ENCODE results near the gene BABAM2. TPM values are rescaled to one million over a fixed set of nuclear protein-coding genes. Genes with fewer than 3 reads are reported as not detected.

Gene BABAM2
- total RNA-seq, 1 donor from 2014 or later, result 43.5 TPM

DNA sequence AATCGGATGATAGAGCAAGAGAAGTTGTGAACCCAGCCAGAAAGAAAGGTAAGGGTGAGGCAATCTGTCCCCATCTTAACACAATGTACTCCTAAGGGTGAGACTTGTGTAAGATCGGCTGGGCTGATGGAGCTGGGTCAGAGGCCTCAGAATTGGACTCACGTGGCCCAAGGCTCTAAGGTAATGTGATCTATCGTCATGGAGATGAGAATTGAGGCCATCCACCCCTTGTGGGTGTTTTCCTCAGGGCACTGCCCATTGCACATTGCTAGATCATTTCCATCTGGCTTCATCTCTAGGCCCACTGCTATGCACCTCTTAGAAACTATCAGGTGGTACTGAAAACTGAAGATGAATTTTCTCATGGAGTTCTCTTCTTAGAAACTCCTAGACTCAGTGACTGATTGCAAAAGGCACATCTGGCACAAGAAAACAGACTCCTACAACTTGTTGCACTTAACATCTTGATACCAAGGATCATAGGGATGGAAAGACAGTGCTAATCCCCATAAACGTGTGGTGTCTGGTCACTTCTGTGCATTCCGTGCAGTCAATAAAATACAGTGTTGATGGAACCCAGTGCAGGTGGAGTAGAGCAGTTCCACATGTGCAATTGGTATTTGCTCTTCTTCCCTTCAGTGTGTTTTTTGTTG lies 273.2 kb downstream of the BABAM2 start:
- peaks cover 35% of the 10 kb centered on the region for H3K4me1 Mint-ChIP-seq
- no peaks in the 10 kb centered on the region for H3K9me3 Mint-ChIP-seq
- peak overlapping the region; percentile 67 for H3K27ac Mint-ChIP-seq
- no peaks in the 10 kb centered on the region for H3K27me3 Mint-ChIP-seq (ENCODE audit: low read depth)
- DNase-seq (ENCODE audit: low spot score in 2 of 2, unreplicated experiment in 2 of 2), result no peak
- TF ChIP-seq CTCF (IDR thresholded peaks at IDR 0.05; ENCODE audit: unreplicated experiment), result no peak
- peaks cover 2% of the 10 kb centered on the region for H3K36me3 Mint-ChIP-seq
- H3K4me3 Mint-ChIP-seq, result no peak overlapping the region

DNA sequence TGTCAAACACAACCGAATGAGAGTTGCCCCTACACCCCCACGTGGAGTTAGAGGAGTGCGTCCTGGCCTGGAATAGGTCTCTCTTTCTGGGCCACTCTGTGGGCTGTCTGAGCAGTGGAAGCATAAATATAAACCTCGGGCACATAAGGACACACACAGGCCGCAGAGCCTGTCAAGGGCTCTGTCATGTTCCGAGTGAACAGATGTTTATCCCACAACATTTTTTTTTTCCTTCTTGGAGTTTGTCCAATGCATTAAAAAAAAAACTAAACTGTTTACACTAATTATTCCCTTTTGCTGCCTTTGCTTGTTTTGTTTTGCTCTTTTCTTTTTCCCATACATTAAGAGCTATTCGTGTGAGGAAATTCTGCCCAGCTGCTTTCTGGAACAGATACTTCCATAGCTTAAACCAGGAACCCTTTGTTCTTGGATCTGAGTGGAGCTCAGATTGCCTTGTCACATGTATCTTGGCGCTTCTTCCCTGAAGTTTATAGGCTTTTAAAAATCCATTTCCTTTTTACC lies 273.8 kb downstream of the BABAM2 start:
- Mint-ChIP-seq H3K4me1 (peaks cover 30% of the 10 kb centered on the region), H3K9me3 (no peaks in the 10 kb centered on the region), H3K4me3 (no peak overlapping the region), H3K27me3 (ENCODE audit: low read depth) (no peaks in the 10 kb centered on the region), H3K36me3 (no peaks in the 10 kb centered on the region), H3K27ac (peak overlapping the region; percentile 67)
- no peak for TF ChIP-seq CTCF (IDR thresholded peaks at IDR 0.05; ENCODE audit: unreplicated experiment)
- DNase-seq (ENCODE audit: low spot score in 2 of 2, unreplicated experiment in 2 of 2), result no peak

DNA sequence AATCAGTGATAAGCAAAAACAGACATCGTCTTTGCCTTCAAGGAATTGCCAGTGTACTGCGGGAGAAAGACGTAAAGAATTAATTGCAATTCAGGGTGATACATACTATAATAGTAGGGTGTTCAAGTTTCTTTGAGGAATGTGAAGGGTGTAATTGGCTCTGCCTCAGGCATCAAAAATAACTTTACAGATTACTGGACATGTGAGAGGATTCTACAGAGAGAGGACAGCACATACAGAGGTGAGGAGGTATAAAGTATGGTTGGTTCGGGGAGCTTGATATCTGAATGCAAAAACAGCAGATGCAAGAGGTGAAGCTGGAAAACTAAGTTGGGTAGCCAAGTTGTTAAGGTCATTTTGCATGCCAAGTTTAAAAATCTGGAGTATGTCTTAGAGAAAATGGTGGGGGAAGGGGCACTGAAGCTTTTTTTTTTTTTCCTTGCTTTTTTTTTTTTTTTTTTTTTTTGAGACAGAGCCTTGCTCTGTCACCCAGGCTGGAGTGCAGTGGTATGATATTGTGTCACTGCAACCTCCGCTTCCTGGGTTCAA lies 274.6 kb downstream of the BABAM2 start:
- no peaks in the 10 kb centered on the region for H3K36me3 Mint-ChIP-seq
- peaks cover 30% of the 10 kb centered on the region for H3K4me1 Mint-ChIP-seq
- no peak overlapping the region for H3K4me3 Mint-ChIP-seq
- H3K27ac Mint-ChIP-seq, result peak overlapping the region; percentile 67
- DNase-seq (ENCODE audit: low spot score in 2 of 2, unreplicated experiment in 2 of 2), result no peak
- no peak for TF ChIP-seq CTCF (IDR thresholded peaks at IDR 0.05; ENCODE audit: unreplicated experiment)
- H3K27me3 Mint-ChIP-seq (ENCODE audit: low read depth), result no peaks in the 10 kb centered on the region
- H3K9me3 Mint-ChIP-seq, result no peaks in the 10 kb centered on the region

GRCh38 chr2:28166956-28167355 lies 276.4 kb downstream of the BABAM2 start:
- DNase-seq (ENCODE audit: low spot score in 2 of 2, unreplicated experiment in 2 of 2), result no peak
- no peak for TF ChIP-seq CTCF (IDR thresholded peaks at IDR 0.05; ENCODE audit: unreplicated experiment)
- peaks cover 28% of the 10 kb centered on the region for H3K4me1 Mint-ChIP-seq

DNA sequence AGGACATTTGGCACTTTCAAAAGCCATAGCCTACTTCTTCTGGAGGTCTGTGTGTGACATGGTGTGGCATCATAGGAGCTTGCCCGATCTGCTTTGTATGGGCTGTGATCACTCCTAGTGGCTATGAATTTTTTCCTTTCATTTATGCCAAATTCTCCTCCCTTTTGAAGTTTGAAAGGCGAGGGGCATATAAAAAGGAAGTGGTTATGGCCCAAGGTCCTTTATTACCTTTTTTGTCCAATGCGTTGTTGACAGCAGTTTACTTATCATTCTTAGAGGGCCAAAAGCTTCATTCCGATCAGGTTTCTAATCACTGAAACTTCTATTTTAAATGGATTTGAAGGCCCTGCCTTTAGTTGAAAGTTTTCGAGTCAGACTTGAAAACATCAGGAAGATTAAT lies 277.8 kb downstream of the BABAM2 start:
- H3K27ac Mint-ChIP-seq, result no peak overlapping the region
- DNase-seq (ENCODE audit: low spot score in 2 of 2, unreplicated experiment in 2 of 2), result no peak
- no peaks in the 10 kb centered on the region for H3K9me3 Mint-ChIP-seq
- no peaks in the 10 kb centered on the region for H3K27me3 Mint-ChIP-seq (ENCODE audit: low read depth)
- no peak for TF ChIP-seq CTCF (IDR thresholded peaks at IDR 0.05; ENCODE audit: unreplicated experiment)
- H3K4me1 Mint-ChIP-seq, result peaks cover 38% of the 10 kb centered on the region
- H3K4me3 Mint-ChIP-seq, result no peak overlapping the region
- H3K36me3 Mint-ChIP-seq, result no peaks in the 10 kb centered on the region

More at GRCh38 chr2:28166956-28167355, 276.4 kb downstream of the BABAM2 start:
- Mint-ChIP-seq H3K27me3 (ENCODE audit: low read depth) (no peaks in the 10 kb centered on the region), H3K27ac (no peak overlapping the region), H3K9me3 (no peaks in the 10 kb centered on the region), H3K4me3 (no peak overlapping the region), H3K36me3 (no peaks in the 10 kb centered on the region)

Measured in mesothelial cell of epicardium (in vitro differentiated cells).